Skeletal muscle cell (primary cell): ENCODE measurements around the gene PTCHD4.
"Not testable (repeated sequence)": the region's sequence is repeated elsewhere in the genome, so short reads cannot be mapped to it uniquely, and the experiment has no call there.

Experiments used
- DNase-seq: peaks from one replicate; pipeline ENCODE4 v3.0.0-alpha.2; 2010; ENCODE audit warnings: low read depth
- H3K4me3 ChIP-seq: 2 replicates; pipeline ENCODE4 v1.5.1; 2011; ENCODE audit warnings: low read depth, mild to moderate bottlenecking, control low read depth, low read length, moderate library complexity

Gene PTCHD4

DNA sequence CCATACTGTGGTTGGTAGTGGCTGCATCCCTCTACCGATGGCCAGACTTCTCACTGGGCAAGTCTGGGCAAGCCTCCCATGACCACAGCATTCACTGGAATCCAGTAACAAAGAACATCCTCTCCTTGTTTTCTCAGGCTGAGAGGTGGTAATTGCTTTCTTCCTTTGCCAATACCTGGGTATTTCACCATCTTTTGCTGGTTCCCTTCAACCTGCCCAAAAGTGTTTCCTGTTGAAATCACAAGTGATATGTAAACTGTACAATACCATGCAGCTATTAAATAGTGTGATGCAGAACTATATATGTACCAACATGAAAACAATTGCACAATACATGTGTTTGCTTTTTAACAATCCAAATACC is at the start of gene PTCHD4:
PTCHD4 (minus strand) TSS at position 55 of the 364 bp plus-strand sequence. CDS start 42,240 bp downstream, outside the sequence.
- peak; percentile 35 for DNase-seq
- peak within 1 kb of the TSS; percentile 49 for H3K4me3 ChIP-seq

DNA sequence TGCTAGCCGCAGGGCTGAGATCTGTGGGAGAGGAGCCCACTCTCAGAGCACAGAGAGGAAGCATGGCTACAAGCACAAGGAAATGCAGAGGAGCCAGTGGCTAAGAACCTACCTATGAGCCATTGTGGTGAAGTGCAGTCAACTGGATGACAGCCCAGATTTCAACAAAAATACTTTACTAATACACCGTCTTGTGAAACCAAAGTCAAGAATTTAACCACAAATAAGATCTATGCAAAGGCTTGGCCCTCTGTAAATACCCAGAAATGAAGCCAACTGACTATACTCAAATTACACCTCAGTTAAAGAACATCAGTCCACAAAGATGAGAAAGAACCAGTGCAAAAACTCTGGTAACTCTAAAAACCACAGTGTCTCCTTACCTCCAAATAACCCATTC is 40.1 kb upstream of the PTCHD4 start:
- DNase-seq = peak; percentile 59
- H3K4me3 ChIP-seq = no peak overlapping the region

DNA sequence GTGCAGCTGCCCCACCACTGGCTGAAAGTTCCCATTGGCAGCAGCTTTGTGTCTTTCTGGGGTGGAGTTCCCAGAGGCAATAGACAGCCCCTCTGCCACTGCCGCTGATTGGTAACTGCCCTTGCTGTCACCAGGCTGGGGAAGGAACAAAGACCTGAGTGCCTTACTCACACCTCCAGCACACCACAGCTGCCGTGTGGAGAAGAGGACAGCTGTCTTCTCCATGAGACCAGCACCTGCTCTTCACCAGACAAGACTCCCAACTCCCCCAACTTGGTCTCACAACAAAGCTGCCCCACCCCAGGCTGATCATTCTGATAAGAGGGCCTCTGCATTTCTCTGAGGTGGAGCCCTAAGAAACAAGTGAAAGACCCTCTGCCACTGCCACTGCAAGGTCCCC is 39.7 kb upstream of the PTCHD4 start:
- no peak overlapping the region for H3K4me3 ChIP-seq
- no peak for DNase-seq

DNA sequence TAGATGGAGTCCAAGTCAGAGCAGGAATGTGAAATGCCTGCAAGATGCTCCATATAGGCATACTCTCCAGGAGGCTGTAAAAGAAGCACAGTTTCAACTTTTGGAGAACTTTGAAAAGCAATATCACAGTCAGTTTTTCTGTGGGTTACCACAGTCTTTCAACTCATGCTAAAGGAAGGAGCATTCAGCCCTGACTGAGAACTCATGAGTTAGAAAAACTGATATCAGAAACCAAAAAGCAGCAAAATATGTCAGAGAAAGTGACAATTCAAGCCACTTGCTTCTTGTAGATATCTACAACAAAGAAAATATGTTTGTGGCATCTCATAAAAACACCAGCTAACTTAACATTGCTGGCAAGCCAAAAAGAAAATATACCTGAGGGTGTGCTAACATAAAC is 36.1 kb upstream of the PTCHD4 start:
- no peak for DNase-seq
- H3K4me3 ChIP-seq = no peak overlapping the region

DNA sequence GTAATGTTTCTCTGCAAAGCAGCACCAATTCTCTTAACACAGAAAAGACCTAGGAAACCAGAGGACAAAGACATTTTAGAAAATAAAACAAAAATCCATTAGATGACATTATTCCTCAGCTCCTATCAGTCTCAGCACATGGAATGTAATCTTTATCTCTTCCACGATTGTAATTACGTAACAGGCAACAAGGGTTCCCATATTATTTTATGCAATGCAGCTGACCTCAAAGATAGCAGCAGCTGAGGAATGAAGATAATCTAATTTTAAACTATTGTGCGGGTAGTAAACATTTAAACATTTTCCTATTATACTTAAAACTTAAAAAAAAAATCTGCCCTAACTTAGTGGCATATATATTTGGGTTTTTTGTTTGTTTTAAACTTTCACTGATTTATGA is 33.0 kb upstream of the PTCHD4 start:
- no peak for DNase-seq
- no peak overlapping the region for H3K4me3 ChIP-seq

DNA sequence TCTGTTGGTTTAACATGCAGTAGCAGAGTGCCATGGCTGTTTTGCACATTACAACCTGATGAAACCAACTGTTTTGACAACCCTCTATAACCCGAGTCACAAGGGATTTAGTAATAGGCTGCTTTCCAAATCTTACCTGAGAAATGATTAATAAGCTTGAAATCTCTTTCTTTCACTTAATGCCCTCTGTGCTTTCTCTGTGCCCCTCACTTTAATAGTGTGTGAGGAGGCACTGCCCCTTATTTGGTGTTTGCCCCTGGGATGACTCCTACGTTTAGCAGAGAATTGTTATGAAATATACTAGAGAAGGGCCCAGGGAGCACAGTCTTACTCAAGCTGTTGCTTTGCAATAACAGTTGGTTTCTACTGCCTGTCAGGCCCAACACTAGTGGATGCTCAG is 31.0 kb upstream of the PTCHD4 start:
- H3K4me3 ChIP-seq = no peak overlapping the region
- DNase-seq = no peak

DNA sequence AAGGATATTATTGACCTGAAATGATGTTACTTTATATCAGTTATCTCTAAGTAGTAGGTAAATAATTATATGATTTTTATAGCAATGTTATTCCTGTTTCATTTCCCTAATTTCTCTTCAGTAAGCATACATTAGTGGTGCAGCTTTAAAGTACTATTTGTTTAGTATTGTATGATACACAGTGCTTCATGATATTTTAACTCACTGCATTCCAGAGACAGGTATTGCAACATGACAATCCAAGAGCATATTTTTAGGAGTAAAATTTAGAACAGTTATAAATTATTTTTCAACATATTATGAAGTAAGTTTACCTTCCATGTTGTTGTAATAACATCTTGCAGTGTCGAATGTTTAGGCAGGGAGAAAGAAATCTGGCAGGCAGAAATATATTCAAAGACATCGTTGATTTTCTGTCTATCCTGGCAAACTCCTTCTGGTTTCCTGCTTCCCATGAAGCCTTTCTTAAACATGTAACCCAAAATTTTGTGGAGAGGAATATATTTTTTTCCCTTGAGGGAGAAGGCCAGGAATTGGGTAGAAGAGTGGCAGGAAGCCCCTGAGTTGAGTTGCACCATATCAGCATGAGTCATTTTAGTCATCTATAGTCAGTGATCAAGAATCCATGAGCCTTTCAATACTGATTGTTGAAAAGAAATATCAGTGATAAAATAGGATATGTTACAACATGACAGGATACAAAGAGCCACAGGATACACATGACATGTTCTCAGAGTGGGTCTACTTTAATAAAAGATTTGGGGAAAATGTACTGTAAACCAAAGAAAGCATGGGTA is 29.0 kb upstream of the PTCHD4 start:
- H3K4me3 ChIP-seq = no peak overlapping the region
- DNase-seq = no peak

DNA sequence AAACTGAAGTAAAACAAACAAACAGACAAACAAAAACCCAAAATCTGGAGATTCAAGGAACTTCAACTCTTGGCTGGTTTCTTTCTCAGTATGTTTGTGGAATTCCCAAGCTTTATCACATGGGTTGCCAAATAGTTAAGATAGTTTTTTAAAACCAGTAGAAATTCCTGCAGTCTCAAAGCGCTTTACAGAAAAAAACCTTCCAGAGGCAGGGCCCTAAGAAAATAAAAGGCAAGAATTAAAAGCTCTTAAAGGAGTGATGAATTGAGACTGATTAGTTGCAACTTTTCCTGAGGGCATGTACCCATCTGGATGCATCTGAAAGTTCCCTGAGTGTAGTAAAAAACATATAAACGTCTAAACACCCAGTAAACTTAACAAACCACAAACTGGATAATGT is 25.9 kb upstream of the PTCHD4 start:
- no peak for DNase-seq
- H3K4me3 ChIP-seq = no peak overlapping the region

DNA sequence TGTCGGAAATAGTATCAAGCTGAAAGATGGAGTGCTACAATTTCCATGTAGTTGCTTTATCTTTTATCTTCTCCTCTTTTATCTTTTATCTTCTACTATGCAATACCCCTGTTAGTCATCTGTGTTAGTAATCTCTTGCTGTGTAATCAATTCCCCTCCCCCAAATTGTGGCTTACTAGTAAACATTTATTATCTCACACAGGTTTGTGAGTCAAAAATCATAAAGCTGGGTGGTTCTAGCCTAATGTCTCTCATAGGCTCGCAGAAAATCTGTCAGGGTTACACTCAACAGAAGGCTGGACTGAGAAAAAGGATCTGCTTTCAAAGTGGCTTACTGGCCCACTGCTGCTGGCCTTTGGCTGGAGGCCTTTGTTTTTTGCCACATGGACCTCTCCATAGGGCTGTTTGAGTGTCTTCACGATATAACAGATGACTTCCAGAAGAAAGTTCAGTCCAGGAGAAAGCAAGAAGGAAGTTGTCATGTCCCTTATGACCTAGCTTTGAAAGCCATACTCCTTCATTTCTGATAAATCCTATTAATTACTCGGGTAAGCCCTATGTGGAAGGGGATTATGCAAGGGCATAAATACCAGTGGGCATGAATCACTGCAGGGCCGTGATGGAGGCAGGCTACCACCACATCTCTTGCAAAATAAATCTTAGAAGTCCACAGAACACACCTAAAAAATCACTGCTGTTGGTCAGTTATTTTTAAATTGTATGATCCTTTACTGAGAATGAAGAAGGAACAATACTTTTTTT is 24.5 kb upstream of the PTCHD4 start:
- DNase-seq = peak; percentile 76

DNA sequence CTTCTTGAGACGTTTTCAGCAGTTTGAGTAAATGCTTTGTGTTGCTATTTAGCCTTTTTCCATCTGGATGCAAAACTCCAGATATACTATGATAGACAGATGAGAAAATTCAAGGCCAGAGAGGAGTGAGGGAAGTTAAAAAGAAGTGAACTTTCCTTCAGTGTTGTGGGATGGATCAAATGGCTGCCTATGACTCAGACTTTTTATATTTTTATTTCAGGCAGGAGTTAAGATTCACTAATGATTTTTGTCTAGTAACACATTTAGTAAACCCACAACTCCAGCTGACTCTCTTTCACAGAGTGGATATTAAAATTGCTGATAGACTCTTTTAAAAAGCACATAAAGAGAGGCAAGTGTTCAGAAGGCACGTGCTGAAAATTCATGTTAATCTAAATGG is 23.2 kb upstream of the PTCHD4 start:
- no peak for DNase-seq
- H3K4me3 ChIP-seq = no peak overlapping the region

More for the DNA sequence above, 24.5 kb upstream of the PTCHD4 start:
- no peak overlapping the region for H3K4me3 ChIP-seq

DNA sequence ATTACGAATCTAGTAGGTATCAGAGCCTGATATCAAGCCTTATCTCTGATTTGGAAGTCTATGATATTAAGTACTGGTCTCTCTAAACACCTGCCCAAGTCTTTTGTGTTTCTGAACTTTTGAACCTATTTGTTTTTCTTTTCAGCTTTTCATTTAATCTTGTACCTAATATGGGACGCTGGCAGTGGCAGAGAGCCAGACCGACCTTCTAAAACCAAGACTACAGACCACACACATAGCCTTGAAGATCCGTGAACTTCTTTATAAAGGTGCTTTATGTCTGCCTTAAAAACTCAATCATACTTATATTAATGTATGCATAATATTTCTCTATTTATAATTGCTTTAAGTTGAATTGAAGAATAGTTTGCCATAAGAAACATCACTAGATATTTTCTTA is 12.6 kb upstream of the PTCHD4 start:
- no peak for DNase-seq
- H3K4me3 ChIP-seq = no peak overlapping the region

DNA sequence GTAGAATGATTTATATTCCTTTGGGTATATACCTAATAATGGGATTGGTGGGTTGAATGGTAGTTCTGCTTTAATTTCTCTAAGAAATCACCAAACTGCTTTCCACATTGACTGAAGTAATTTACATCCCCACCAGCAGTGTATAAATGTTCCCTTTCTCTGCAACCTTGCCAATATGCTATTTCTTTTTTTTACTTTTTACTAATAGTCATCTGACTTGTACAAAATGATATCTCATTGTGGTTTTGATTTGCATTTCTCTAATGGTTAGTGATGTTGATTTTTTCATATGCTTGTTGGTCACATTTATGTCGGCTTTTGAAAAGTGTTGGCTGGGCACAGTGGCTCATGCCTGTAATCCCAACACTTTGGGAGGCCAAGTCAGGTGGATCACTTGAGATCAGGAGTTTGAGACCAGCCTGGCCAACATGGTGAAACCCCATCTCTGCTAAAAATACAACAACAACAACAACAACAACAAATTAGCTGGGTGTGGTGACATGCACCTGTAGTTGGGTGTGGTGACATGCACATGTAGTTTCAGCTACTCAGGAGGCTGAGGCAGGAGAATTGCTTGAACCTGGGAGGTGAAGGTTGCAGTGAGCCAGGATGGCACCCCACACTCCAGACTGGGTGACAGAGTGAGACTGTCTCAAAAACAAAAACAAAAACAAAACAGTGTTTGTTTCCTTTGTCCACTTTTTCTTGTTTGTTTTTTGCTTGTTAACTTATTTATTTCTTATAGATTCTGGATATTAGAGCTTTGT is 11.2 kb upstream of the PTCHD4 start:
- H3K4me3 ChIP-seq = not testable (repeated sequence)

DNA sequence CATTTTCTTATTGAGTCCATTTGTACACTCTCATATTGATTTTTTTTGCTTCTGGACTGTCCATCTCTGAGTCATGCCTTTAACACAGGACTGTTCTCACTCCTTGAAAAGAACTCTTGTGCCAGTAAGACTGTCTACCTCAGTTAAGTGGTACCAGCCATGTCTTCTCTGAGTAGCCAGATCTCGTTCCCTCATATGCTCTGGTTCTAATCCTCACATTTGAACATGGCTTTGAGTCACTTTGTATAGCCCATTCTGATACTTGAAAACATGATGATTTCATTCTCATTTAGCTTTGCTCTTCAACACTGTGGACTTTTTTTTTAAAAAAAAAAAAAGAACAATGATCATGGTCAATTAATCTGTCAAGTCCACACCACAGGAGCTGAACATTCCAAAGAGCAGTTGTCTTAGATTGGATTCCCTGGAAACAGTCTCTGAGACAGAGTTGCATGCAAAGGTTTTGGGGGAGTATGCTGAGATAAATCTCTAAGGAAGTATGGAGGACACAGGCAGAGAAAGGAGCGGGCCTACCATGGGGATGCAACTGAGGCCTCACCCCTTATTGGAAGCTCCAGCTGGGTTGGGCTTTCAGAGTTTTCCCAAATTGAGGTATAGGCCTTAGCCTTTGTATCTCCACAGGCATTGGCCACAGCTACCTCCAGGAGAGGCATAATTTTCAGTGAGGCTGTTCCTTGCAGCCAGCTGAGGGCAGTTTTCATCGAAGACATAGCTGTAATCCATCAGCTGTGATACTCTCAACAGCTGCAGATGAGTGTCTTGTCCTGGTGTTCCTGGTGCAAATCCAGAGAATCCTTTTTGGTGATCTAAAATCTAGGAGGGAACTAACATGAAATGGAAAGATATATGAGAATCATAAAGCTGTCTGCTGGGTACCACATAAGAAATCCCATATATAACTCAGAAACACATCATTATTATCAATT is 6.0 kb upstream of the PTCHD4 start:
- H3K4me3 ChIP-seq = no peak overlapping the region
- DNase-seq = no peak

More for the DNA sequence above, 11.2 kb upstream of the PTCHD4 start:
- DNase-seq = not testable (repeated sequence)

DNA sequence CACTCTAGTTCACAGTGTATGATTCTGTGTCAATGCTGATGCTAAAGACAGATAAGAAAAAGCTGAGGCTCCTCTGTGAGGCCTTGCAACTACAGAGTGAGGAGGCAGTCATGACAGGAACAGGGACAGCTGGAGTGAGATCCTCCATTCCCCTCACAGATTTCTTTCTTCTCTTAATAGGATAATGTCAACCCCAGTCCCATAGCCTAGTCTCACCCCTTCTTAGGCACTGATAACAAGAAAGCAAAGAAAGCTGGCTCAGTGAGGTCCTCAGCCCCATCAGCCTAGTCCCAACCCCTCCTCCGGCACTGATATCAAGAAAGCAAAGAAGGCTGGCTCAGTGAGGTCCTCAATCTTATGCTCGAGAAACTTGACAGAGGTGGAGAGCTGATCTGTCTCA is 2.1 kb upstream of the PTCHD4 start:
- H3K4me3 ChIP-seq = no peak overlapping the region
- DNase-seq = no peak

DNA sequence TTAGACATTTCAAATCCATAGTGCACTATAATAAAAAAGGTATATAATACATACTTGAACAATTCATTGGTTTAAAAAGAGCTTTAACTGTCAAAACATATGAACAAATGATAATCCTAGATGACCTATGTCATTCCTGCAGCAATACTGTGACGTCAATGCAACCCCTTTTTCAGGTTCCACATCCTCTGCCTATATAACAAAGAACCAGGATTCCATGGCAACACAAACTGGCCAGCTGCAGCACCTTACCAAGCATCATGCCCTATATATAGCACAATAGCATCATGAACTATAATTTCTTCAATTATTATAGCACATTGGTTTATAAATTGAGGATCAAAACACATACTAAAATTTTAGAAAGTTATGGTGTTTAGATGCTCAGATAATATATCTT is 578 bp upstream of the PTCHD4 start:
- no peak overlapping the region for H3K4me3 ChIP-seq
- no peak for DNase-seq

DNA sequence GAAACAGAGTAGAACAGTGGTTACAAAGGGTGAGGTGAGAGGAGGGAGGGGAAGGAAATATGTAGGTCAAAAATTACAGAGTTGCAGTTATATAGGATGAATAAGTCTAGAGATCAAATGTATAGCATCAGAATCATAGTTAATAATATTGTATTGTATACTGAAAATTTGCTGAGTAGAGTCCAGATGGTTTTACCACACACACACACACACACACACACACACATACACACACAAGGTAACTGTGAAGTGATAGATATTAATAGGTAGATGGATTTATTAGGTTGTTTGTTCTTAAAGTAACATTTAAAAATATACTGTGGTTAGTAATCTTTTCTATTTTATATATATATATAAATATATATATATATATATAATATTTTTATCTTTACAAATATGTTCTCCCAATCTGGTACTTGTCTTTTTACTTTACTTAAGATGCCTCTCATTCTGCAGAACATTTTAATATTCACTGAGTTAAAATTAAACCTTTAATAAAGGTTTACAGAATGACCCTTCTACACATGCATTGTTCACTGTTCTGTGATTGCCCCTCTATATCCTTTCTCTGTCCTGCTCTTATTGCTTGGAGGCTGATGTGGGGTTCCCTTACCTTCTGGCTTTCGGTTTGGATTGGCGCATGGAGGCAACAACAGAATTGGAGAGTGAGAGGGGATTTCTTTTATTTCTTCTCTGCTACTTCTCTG is 408 bp downstream of the PTCHD4 start:
- DNase-seq = no peak
- peak overlapping the region; percentile 49 for H3K4me3 ChIP-seq

DNA sequence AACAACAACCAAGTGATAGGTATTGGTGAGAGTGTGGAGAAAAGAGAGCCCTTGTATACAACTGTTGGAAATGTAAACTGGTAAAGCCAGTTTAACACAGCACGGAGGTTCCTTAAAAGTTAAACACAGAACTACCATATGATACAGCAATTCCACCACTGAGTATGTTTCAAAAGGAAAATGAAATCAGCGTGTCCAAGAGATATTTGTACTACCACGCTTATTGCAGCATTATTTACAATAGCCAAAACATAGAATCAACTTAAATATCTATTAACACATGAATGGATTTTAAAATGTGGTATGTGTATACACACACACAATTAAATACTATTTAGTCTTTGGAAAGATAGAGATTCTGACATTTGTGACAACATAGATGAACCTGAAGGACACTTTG is 1.1 kb downstream of the PTCHD4 start:
- no peak for DNase-seq
- H3K4me3 ChIP-seq = peak overlapping the region; percentile 49

DNA sequence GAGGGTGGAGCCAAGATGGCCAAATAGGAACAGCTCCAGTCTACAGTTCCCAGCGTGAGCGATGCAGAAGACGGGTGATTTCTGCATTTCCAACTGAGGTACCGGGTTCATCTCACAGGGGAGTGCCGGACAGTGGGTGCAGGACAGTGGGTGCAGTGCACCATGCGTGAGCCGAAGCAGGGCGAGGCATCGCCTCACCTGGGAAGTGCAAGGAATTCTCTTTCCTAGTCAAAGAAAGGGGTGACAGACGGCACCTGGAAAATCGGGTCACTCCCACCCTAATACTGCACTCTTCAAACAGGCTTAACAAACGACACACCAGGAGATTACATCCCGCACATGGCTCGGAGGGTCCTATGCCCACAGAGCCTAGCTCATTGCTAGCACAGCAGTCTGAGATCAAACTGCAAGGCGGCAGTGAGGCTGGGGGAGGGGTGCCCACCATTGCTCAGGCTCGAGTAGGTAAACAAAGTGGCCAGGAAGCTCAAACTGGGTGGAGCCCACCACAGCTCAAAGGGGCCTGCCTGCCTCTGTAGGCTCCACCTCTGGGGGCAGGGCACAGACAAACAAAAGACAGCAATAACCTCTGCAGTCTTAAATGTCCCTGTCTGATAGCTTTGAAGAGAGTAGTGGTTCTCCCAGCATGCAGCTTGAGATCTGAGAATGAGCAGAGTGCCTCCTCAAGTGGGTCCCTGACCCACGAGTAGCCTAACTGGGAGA is 8.4 kb downstream of the PTCHD4 start:
- not testable (repeated sequence) for H3K4me3 ChIP-seq, DNase-seq
